GM12892 (cell line): ENCODE data around the gene FXYD7.

Source experiments
- DNase-seq: peaks from one replicate; pipeline ENCODE4 v3.0.0; 2011; ENCODE audit not compliant: insufficient read length
- FAIRE-seq: peaks from 2 replicates; lab custom pipeline; 2011; peaks lifted over from hg19 to GRCh38; lab: Jason Lieb, UNC
- POLR2A ChIP-seq: IDR thresholded peaks from 2 replicates; pipeline ENCODE4 v1.6.1; 2011; ENCODE audit warnings: low read depth, low read length, control low read depth
- POLR2AphosphoS5 ChIP-seq: IDR thresholded peaks from 2 replicates; pipeline ENCODE4 v1.6.1; 2011; ENCODE audit warnings: low read depth, low read length, control low read depth
- TAF1 ChIP-seq: IDR thresholded peaks from 2 replicates; pipeline ENCODE4 v1.6.1; 2011; ENCODE audit warnings: low read depth, mild to moderate bottlenecking, control low read depth, low read length, borderline replicate concordance

FXYD7 gene

GRCh38 chr19:35165200-35166058, 22.4 kb downstream of the FXYD7 start:
- FAIRE-seq: no peak
- no peak for TF ChIP-seq POLR2AphosphoS5
- no peak for TF ChIP-seq POLR2A
- TF ChIP-seq TAF1: no peak
- DNase-seq: no peak

- FAIRE-seq (no peak), DNase-seq (no peak)
- TF ChIP-seq POLR2AphosphoS5 (no peak), TAF1 (no peak), POLR2A (no peak)
These were observed 23.3 kb downstream of the FXYD7 start for GRCh38 chr19:35166100-35167063.

- FAIRE-seq: no peak
- no peak for TF ChIP-seq POLR2A
- TF ChIP-seq POLR2AphosphoS5: no peak
- TF ChIP-seq TAF1: no peak
- no peak for DNase-seq
These were observed 24.4 kb downstream of the FXYD7 start for GRCh38 chr19:35167251-35168119.

GRCh38 chr19:35168196-35168595, 25.1 kb downstream of the FXYD7 start:
- FAIRE-seq (no peak), DNase-seq (no peak)
- no peak for TF ChIP-seq POLR2A
- no peak for TF ChIP-seq TAF1
- TF ChIP-seq POLR2AphosphoS5: no peak

GRCh38 chr19:35169221-35169995, 26.4 kb downstream of the FXYD7 start:
- no peak for FAIRE-seq
- TF ChIP-seq POLR2AphosphoS5 (no peak), TAF1 (no peak), POLR2A (no peak)
- no peak for DNase-seq

- no peak for FAIRE-seq
- DNase-seq: no peak
- TF ChIP-seq TAF1: no peak
- TF ChIP-seq POLR2AphosphoS5: no peak
- no peak for TF ChIP-seq POLR2A
These were observed 27.5 kb downstream of the FXYD7 start for GRCh38 chr19:35170359-35171061.

GRCh38 chr19:35171730-35172129, 28.7 kb downstream of the FXYD7 start:
- DNase-seq (no peak), FAIRE-seq (no peak)
- TF ChIP-seq TAF1: no peak
- no peak for TF ChIP-seq POLR2A
- TF ChIP-seq POLR2AphosphoS5: no peak

GRCh38 chr19:35174226-35174625, 31.2 kb downstream of the FXYD7 start:
- no peak for FAIRE-seq
- TF ChIP-seq POLR2A: no peak
- TF ChIP-seq TAF1: no peak
- no peak for TF ChIP-seq POLR2AphosphoS5

GRCh38 chr19:35176181-35176570, 33.1 kb downstream of the FXYD7 start:
- no peak for DNase-seq
- no peak for FAIRE-seq
- TF ChIP-seq POLR2AphosphoS5: no peak
- TF ChIP-seq TAF1: no peak

More at GRCh38 chr19:35174226-35174625, 31.2 kb downstream of the FXYD7 start:
- DNase-seq: no peak

- DNase-seq: no peak
- FAIRE-seq: no peak
- TF ChIP-seq TAF1 (no peak), POLR2A (no peak), POLR2AphosphoS5 (no peak)
These were observed 34.6 kb downstream of the FXYD7 start for GRCh38 chr19:35177377-35178274.
